ENCODE results near the gene GOLGA8K.
"Not testable (repeated sequence)": the region's sequence is repeated elsewhere in the genome, so short reads cannot be mapped to it uniquely, and the experiment has no call there.

The GOLGA8K gene

GRCh38 chr15:32350563-32351220 lies 52.4 kb downstream of the GOLGA8K start:
- DNase-seq, result not testable (repeated sequence)

GRCh38 chr15:32347037-32347436 lies 56.1 kb downstream of the GOLGA8K start:
- not testable (repeated sequence) for DNase-seq

GRCh38 chr15:32345978-32346547 lies 57.0 kb downstream of the GOLGA8K start:
- not testable (repeated sequence) for DNase-seq

GRCh38 chr15:32343921-32344320 lies 59.2 kb downstream of the GOLGA8K start:
- DNase-seq, result not testable (repeated sequence)

Data from activated CD8-positive, alpha-beta memory T cell treated with anti-CD3 and anti-CD28 coated beads, Interleukin-2, amount 50 U/mL, for 4 hours (primary cell).